ENCODE results near the gene SPIRE1.
"Not testable (repeated sequence)": the region's sequence is repeated elsewhere in the genome, so short reads cannot be mapped to it uniquely, and the experiment has no call there.

SPIRE1 gene

DNA sequence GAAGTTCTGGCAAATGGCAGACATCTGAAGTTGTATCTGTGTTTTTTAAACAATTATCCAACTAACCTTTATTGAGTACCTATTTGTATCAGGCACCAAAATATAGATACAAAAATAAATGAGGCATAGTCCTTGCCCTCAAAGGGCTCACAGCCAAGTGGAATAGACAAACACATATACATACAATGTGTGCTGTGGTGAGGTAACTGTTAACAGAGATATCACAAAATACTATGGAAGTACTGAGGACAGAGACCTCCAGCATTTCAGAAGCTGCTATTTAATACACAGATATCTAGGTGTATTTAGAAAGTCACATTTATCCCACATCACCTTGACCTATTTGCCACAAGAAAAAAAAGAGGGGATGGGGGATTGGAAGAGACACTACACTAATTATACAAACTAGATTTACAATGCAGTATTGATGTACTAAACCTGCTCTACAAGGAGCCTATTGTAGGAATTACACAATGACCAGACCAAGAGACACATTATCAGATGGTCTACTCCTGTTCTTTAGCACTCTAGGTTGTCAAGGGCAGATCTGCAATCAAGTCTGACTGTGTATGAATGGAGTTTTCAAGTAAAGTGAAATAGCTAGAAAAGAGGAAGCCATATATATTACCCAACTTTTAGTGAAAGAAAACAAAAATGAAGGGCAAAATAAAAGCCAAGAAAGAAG, 62.2 kb downstream of the SPIRE1 start:
- H3K4me3 Mint-ChIP-seq, result no peak overlapping the region
- H3K4me1 Mint-ChIP-seq, result peaks cover 7% of the 10 kb centered on the region
- no peak for ATAC-seq
- H3K36me3 Mint-ChIP-seq, result no peaks in the 10 kb centered on the region
- no peak overlapping the region for H3K27ac Mint-ChIP-seq
- H3K9me3 Mint-ChIP-seq, result no peaks in the 10 kb centered on the region
- DNase-seq (ENCODE audit: low spot score in 2 of 2), result no peak

DNA sequence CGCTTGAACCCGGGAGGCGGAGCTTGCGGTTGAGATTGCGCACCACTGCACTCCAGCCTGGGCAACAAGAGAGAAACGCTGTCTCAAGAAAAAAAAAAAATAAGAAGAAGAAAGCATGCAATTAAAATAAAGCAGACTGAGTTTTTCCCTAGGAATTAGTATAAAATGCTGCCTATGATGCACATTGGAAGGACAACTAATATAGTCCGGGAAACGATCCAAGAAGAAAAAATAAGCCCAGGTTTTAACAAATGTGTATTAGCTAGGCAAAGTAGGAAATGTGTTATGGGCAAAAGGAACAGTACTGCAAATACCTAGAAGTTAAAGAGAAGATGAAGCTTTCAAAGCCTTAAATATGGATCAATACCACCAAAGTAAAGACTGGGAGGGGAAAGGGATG, 64.0 kb downstream of the SPIRE1 start:
- Mint-ChIP-seq H3K27ac (no peak overlapping the region), H3K9me3 (no peaks in the 10 kb centered on the region), H3K4me1 (peaks cover 7% of the 10 kb centered on the region), H3K36me3 (no peaks in the 10 kb centered on the region), H3K4me3 (no peak overlapping the region)
- no peak for ATAC-seq
- DNase-seq (ENCODE audit: low spot score in 2 of 2), result no peak

DNA sequence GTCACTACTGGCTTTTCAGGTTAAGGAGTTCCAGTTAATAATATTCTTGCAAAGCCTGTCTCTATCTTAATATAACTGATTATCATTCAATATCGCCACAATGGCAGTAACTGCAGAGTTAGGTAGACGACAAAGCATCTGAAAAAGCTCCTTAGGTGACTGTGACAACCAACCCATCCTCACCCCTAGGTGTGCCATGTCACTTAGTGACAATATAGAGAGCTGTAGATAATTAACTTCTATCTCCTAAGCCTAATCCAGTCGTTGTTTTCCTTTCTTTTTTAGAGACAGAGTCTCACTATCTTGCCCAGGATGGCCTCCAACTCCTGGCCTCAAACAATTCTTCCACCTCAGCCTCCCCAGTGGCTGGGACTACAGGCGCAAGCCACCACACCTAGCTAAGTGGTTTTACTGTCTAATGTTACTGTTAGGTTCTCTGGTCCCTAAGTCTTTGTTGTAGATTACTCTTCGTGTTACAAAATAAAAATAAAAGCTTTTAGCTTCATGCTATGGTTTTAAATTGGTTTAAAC, 65.2 kb downstream of the SPIRE1 start:
- no peak overlapping the region for H3K4me3 Mint-ChIP-seq
- H3K4me1 Mint-ChIP-seq, result peaks cover 7% of the 10 kb centered on the region
- ATAC-seq (no peak), DNase-seq (ENCODE audit: low spot score in 2 of 2) (no peak)
- H3K9me3 Mint-ChIP-seq, result no peaks in the 10 kb centered on the region
- no peak overlapping the region for H3K27ac Mint-ChIP-seq
- H3K36me3 Mint-ChIP-seq, result no peaks in the 10 kb centered on the region

DNA sequence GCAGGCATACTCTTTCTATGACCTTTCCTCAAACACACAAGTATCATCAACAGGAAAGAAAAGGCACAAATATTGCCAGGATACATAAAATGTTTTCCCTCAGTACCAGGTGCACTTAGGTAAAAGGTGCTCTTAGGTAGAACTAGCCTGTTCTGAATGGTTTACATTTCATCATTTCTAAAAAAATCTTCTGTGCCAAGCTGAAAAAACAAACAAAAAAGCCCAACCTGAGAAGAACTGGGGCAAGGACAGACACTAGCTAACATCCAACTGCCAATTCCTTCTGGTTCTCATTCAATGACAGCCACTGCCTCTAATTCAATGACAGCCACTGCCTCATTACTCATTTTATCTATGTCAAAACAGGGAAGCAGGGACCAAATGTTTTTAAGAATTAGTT, 68.5 kb downstream of the SPIRE1 start:
- DNase-seq (ENCODE audit: low spot score in 2 of 2) (no peak), ATAC-seq (no peak)
- H3K27ac Mint-ChIP-seq, result no peak overlapping the region
- no peaks in the 10 kb centered on the region for H3K9me3 Mint-ChIP-seq
- no peaks in the 10 kb centered on the region for H3K36me3 Mint-ChIP-seq
- H3K4me1 Mint-ChIP-seq, result no peaks in the 10 kb centered on the region
- H3K4me3 Mint-ChIP-seq, result no peak overlapping the region

GRCh38 chr18:12586956-12587355, 71.0 kb downstream of the SPIRE1 start:
- H3K4me1 Mint-ChIP-seq, result no peaks in the 10 kb centered on the region
- ATAC-seq (no peak), DNase-seq (ENCODE audit: low spot score in 2 of 2) (no peak)
- no peak overlapping the region for H3K4me3 Mint-ChIP-seq
- H3K9me3 Mint-ChIP-seq, result no peaks in the 10 kb centered on the region
- H3K36me3 Mint-ChIP-seq, result no peaks in the 10 kb centered on the region
- H3K27ac Mint-ChIP-seq, result no peak overlapping the region

- H3K27ac Mint-ChIP-seq, result no peak overlapping the region
- H3K4me3 Mint-ChIP-seq, result no peak overlapping the region
- H3K4me1 Mint-ChIP-seq, result no peaks in the 10 kb centered on the region
- no peaks in the 10 kb centered on the region for H3K9me3 Mint-ChIP-seq
- DNase-seq (ENCODE audit: low spot score in 2 of 2) (no peak), ATAC-seq (no peak)
- no peaks in the 10 kb centered on the region for H3K36me3 Mint-ChIP-seq
Measured at GRCh38 chr18:12585218-12585617, 72.7 kb downstream of the SPIRE1 start.

DNA sequence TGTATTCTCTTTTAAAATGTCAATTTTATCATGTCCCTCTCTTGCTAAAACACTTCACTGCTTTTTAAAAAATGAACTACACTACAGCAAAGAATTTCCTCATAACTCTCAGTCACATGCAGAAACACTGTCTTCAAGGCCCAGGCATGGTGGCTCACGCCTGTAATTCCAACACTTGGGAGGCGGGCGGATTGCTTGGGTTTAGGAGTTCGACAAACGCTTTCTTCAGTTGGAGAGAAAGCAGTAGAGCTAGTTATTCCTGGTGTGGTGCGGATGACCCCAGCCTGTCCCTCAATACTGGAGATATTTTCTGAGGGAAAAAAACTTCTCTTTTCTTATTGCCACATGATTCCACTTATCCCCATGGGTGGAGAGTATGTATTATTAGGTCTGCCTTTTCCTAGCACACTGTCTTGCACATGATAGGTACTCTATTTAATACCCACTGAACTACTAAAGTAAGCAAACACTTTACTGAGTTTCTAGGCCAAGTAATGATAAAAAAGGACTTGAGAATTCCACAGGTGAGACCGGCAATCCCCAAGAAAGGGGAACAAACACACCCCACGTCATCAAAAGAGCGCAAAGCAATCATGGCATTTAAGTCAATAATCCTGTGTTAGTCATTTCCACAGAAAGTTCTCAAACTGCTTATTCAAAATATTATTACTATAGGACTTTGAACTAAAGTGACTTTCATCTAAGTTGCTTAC, 77.1 kb downstream of the SPIRE1 start:
- Mint-ChIP-seq H3K4me3 (no peak overlapping the region), H3K27ac (no peak overlapping the region), H3K9me3 (no peaks in the 10 kb centered on the region), H3K36me3 (no peaks in the 10 kb centered on the region), H3K4me1 (no peaks in the 10 kb centered on the region)
- ATAC-seq (no peak), DNase-seq (ENCODE audit: low spot score in 2 of 2) (no peak)

- DNase-seq (ENCODE audit: low spot score in 2 of 2), result no peak
- no peak overlapping the region for H3K27ac Mint-ChIP-seq
- H3K9me3 Mint-ChIP-seq, result no peaks in the 10 kb centered on the region
- no peak for ATAC-seq
- H3K4me3 Mint-ChIP-seq, result no peak overlapping the region
- H3K4me1 Mint-ChIP-seq, result no peaks in the 10 kb centered on the region
- H3K36me3 Mint-ChIP-seq, result no peaks in the 10 kb centered on the region
Measured at GRCh38 chr18:12579775-12580174, 78.1 kb downstream of the SPIRE1 start.

DNA sequence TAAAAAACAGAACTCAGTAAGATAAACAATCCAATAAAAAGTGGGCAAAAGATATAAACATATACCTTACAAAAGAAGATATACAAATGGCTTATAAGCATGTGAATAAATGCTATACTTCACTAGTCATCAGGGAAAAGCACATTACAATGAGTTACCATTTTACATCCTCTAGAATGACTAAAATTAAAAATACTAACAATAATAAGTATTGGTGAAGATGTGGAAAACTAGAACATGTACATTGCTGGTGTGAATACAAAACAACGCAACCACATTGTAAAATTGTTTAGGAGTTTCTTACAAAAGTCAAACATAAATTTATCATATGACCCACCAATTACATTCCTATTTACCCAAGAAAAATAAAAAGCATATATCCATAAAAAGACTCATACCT, 80.1 kb downstream of the SPIRE1 start:
- no peaks in the 10 kb centered on the region for H3K9me3 Mint-ChIP-seq
- ATAC-seq (no peak), DNase-seq (ENCODE audit: low spot score in 2 of 2) (no peak)
- no peak overlapping the region for H3K4me3 Mint-ChIP-seq
- H3K36me3 Mint-ChIP-seq, result no peaks in the 10 kb centered on the region
- H3K4me1 Mint-ChIP-seq, result no peaks in the 10 kb centered on the region
- no peak overlapping the region for H3K27ac Mint-ChIP-seq

DNA sequence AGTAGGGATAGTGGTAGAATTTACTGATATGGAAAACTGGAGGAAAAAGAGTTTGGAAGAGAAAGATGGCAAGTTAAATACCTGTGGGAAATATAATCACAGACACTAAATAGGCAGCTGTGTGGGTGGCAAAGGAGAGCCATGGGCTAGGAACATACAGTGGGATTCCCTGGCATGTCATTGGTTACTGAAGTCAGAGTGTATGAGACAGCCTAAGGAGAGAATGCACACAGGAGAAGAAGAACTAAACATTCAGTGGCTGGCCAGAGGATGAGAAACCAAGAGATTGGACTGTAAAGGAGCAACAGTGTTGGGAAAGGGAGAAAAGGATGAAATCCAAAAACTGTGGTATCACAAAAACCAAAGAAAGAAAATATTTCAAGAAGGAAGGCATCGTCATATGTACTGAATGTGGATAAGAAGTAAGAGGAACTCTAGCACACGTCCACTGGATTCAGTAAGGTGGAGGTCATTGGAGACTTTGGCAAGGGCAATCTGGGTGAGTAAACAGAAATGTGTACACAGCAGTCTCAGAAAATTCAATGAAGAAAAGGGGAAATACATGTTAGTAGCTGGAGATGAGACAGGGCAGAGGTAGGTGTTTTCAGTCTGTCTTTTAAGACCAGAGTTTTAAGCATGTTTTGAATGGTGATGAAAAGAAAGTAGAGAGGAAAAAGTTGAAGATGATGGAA, 83.3 kb downstream of the SPIRE1 start:
- Mint-ChIP-seq H3K9me3 (no peaks in the 10 kb centered on the region), H3K27ac (no peak overlapping the region)
- no peak for ATAC-seq

GRCh38 chr18:12571630-12572029, 86.3 kb downstream of the SPIRE1 start:
- no peaks in the 10 kb centered on the region for H3K36me3 Mint-ChIP-seq
- no peak for DNase-seq (ENCODE audit: low spot score in 2 of 2)
- no peaks in the 10 kb centered on the region for H3K4me1 Mint-ChIP-seq
- H3K27ac Mint-ChIP-seq, result no peak overlapping the region
- no peaks in the 10 kb centered on the region for H3K9me3 Mint-ChIP-seq
- ATAC-seq, result no peak
- no peak overlapping the region for H3K4me3 Mint-ChIP-seq

More for the DNA sequence above, 83.3 kb downstream of the SPIRE1 start:
- DNase-seq (ENCODE audit: low spot score in 2 of 2), result no peak
- Mint-ChIP-seq H3K36me3 (no peaks in the 10 kb centered on the region), H3K4me1 (no peaks in the 10 kb centered on the region), H3K4me3 (no peak overlapping the region)

DNA sequence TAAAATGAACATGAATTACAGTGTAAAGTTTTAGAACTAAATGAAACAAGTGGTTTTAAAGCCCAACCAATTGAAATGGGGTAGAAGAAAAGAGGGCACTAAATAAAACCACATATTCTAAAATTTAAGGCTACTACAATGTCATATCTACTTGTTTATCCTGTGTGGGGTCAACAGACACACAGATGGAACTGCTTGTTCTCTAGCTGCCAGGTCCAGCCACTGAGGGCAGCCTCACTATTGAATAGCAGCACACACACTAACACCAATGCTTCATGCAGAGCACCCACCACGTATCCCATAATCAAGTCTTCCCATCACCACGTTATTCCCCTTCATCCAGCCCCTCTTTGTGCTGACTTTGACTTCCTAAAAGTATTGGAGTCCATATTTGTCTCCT, 88.1 kb downstream of the SPIRE1 start:
- Mint-ChIP-seq H3K9me3 (no peaks in the 10 kb centered on the region), H3K4me3 (no peak overlapping the region), H3K27ac (no peak overlapping the region), H3K4me1 (no peaks in the 10 kb centered on the region), H3K36me3 (no peaks in the 10 kb centered on the region)
- ATAC-seq, result no peak
- no peak for DNase-seq (ENCODE audit: low spot score in 2 of 2)

GRCh38 chr18:12567849-12568248, 90.1 kb downstream of the SPIRE1 start:
- Mint-ChIP-seq H3K9me3 (no peaks in the 10 kb centered on the region), H3K4me1 (no peaks in the 10 kb centered on the region), H3K27ac (no peak overlapping the region), H3K36me3 (no peaks in the 10 kb centered on the region), H3K4me3 (no peak overlapping the region)
- ATAC-seq, result no peak
- no peak for DNase-seq (ENCODE audit: low spot score in 2 of 2)

DNA sequence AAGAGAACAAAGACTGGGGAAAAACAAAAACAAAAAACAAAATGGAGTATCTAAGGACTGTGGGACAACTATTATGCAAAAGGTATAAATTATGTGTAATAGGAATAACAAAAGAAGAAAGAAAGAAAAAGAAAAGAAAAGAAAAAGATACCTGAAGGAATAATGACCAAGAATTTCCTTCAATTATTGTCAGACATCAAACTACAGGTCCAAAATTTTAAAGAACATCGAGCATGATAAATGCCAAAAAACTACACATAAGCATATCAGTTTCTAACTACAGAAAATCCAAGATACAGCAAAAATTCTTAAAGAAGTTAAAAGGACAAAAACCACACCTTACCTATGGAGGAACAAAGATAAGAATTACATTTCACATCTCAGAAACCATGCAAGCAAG, 93.0 kb downstream of the SPIRE1 start:
- ATAC-seq (no peak), DNase-seq (ENCODE audit: low spot score in 2 of 2) (no peak)
- no peaks in the 10 kb centered on the region for H3K36me3 Mint-ChIP-seq
- no peaks in the 10 kb centered on the region for H3K9me3 Mint-ChIP-seq
- no peak overlapping the region for H3K4me3 Mint-ChIP-seq
- H3K4me1 Mint-ChIP-seq, result no peaks in the 10 kb centered on the region
- no peak overlapping the region for H3K27ac Mint-ChIP-seq

DNA sequence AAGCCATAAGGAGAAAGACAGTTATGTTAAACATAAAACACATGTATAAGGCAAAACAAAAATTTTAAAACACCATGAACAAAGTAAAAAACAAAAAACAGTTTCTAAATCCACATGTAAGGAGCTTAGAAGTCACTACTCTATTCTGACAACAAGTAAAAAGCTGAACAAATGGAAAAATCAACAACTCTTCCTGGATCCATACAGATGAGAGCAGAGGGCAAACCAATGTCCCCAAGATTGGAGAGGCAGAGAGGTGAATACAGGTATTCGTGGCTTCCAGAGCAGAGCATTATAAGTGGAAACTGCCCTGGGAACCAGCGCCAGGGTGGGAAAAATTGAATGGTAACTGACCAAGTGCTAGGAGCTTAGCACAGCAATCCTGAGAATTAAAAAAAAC, 93.5 kb downstream of the SPIRE1 start:
- DNase-seq (ENCODE audit: low spot score in 2 of 2) (no peak), ATAC-seq (no peak)
- no peak overlapping the region for H3K4me3 Mint-ChIP-seq
- H3K4me1 Mint-ChIP-seq, result no peaks in the 10 kb centered on the region
- no peaks in the 10 kb centered on the region for H3K36me3 Mint-ChIP-seq
- H3K9me3 Mint-ChIP-seq, result no peaks in the 10 kb centered on the region
- H3K27ac Mint-ChIP-seq, result no peak overlapping the region

GRCh38 chr18:12560600-12560999, 97.3 kb downstream of the SPIRE1 start:
- H3K4me3 Mint-ChIP-seq; DNase-seq (ENCODE audit: low spot score in 2 of 2); ATAC-seq; H3K9me3 Mint-ChIP-seq; H3K27ac Mint-ChIP-seq; H3K4me1 Mint-ChIP-seq; H3K36me3 Mint-ChIP-seq: not testable (repeated sequence)
